Measurements from ENCODE around the gene TTC23.

GRCh38 chr15:99165956-99166689 is 83.3 kb downstream of the TTC23 start:
- TF ChIP-seq POLR2A (IDR thresholded peaks at IDR 0.05) (no peak), POLR2AphosphoS5 (IDR thresholded peaks at IDR 0.05) (no peak), CTCF (IDR thresholded peaks at IDR 0.05) (no peak), EP300 (IDR thresholded peaks at IDR 0.05) (no peak)
